SK-N-SH (cell line): ENCODE results near the gene HYAL2. TPM values are rescaled to one million over a fixed set of nuclear protein-coding genes. Genes with fewer than 3 reads are reported as not detected.
A peak's percentile ranks its signal among the peaks of the same experiment; 100 is the strongest.

Experiments
- CTCF ChIA-PET: fragments of 300-600, 350-600 bp; formaldehyde crosslinking; extraction: SDS; loops from one replicate; lab custom pipeline; 2021; lab: Yijun Ruan, JAX
- POLR2A ChIA-PET: fragments of 350-600 bp; sonication (Branson Sonifier 250); formaldehyde crosslinking; extraction: SDS; loops from one replicate; lab custom pipeline; 2020; ENCODE audit warnings: antibody characterized with exemption, inconsistent platforms; lab: Yijun Ruan, JAX
- DNase-seq: peaks from one replicate; pipeline ENCODE4 v3.0.0; 2012
- H2AFZ ChIP-seq: fragments of 200-600 bp; sonication (generic); 2 replicates; pipeline ENCODE4 v1.8.1; 2016; ENCODE audit warnings: antibody characterized with exemption, mild to moderate bottlenecking, low read depth
- H3F3A ChIP-seq: fragments of 200-600 bp; sonication (generic); replicated peaks from 2 replicates; pipeline ENCODE3; 2016; ENCODE audit warnings: antibody characterized with exemption, mild to moderate bottlenecking; ENCODE audit not compliant: insufficient read depth
- H3K27ac ChIP-seq, 2 experiments: fragments of 200-500 bp in 1 of 2; fragments of 200-600 bp in 1 of 2; sonication (Bioruptor generic) in 1 of 2; sonication (generic), shearing (Covaris generic) in 1 of 2; 2 replicates each; pipeline versions ENCODE4 v1.5.1 to v1.6.1; 2014 to 2016; ENCODE audit warnings: low read depth in 2 of 2, inconsistent platforms in 1 of 2, low read length in 1 of 2, mild to moderate bottlenecking in 1 of 2, mixed read lengths in 1 of 2
- H3K27me3 ChIP-seq: fragments of 200-600 bp; sonication (generic), shearing (Covaris generic); 2 replicates; pipeline ENCODE4 v1.6.1; 2016; ENCODE audit warnings: mixed run types; ENCODE audit not compliant: insufficient read depth
- H3K36me3 ChIP-seq, 2 experiments: fragments of 200-500 bp in 1 of 2; fragments of 200-600 bp in 1 of 2; sonication (Bioruptor generic) in 1 of 2; sonication (generic) in 1 of 2; replicated peaks in 1 of 2; 2 replicates each; pipeline versions ENCODE3 to v1.5.1; 2014 to 2016; ENCODE audit warnings: low read length in 1 of 2, mild to moderate bottlenecking in 1 of 2; ENCODE audit not compliant: insufficient read depth in 2 of 2, control insufficient read depth in 1 of 2
- H3K4me1 ChIP-seq, 2 experiments: fragments of 200-500 bp in 1 of 2; fragments of 200-600 bp in 1 of 2; sonication (Bioruptor generic) in 1 of 2; sonication (generic), shearing (Covaris generic) in 1 of 2; 2 replicates each; pipeline versions ENCODE4 v1.5.1 to v1.6.1; 2014 to 2016; ENCODE audit warnings: low read depth in 1 of 2, low read length in 1 of 2, mixed run types in 1 of 2; ENCODE audit not compliant: insufficient read depth in 2 of 2, control insufficient read depth in 1 of 2
- H3K4me2 ChIP-seq: fragments of 200-600 bp; sonication (generic), shearing (Covaris generic); 2 replicates; pipeline ENCODE4 v1.6.1; 2017; ENCODE audit warnings: mixed run types
- H3K4me3 ChIP-seq, 2 experiments: fragments of 200-500 bp in 1 of 2; fragments of 200-600 bp in 1 of 2; sonication (Bioruptor generic) in 1 of 2; sonication (generic), shearing (Covaris generic) in 1 of 2; 2 replicates each; pipeline versions ENCODE4 v1.5.1 to v1.8.1; 2014 to 2016; ENCODE audit warnings: low read depth in 2 of 2, inconsistent platforms in 1 of 2, low read length in 1 of 2, mild to moderate bottlenecking in 1 of 2, mixed read lengths in 1 of 2, moderate library complexity in 1 of 2
- H3K79me2 ChIP-seq: fragments of 200-600 bp; sonication (generic); 2 replicates; pipeline ENCODE4 v1.8.1; 2017; ENCODE audit warnings: mild to moderate bottlenecking; ENCODE audit not compliant: insufficient read depth
- H3K9ac ChIP-seq: fragments of 200-600 bp; sonication (generic); 2 replicates; pipeline ENCODE4 v1.6.1; 2017; ENCODE audit warnings: mixed run types
- H3K9me2 ChIP-seq: fragments of 200-600 bp; sonication (generic); 2 replicates; pipeline ENCODE4 v1.6.1; 2017; ENCODE audit warnings: mixed run types
- H3K9me3 ChIP-seq: fragments of 200-600 bp; sonication (generic); 2 replicates; pipeline ENCODE4 v1.6.1; 2017; ENCODE audit warnings: mixed run types, mild to moderate bottlenecking, moderate library complexity
- H4K20me1 ChIP-seq: fragments of 200-600 bp; sonication (generic); 2 replicates; pipeline ENCODE4 v1.6.1; 2017; ENCODE audit warnings: mild to moderate bottlenecking, mixed run types; ENCODE audit not compliant: insufficient read depth
- CHD2 ChIP-seq: fragments of 150-350 bp; IDR thresholded peaks from 2 replicates; pipeline ENCODE4 v1.6.1; 2018; ENCODE audit warnings: low read length; ENCODE audit not compliant: partially characterized antibody
- CTCF ChIP-seq: fragments of 200-600 bp; sonication (generic); IDR thresholded peaks from 2 replicates; pipeline ENCODE4 v1.6.1; 2017; ENCODE audit warnings: antibody characterized with exemption, mild to moderate bottlenecking, moderate library complexity
- ELF1 ChIP-seq: IDR thresholded peaks from 2 replicates; pipeline ENCODE4 v1.4.0; 2012
- EZH2phosphoT487 ChIP-seq: fragments of 200-600 bp; sonication (generic); IDR thresholded peaks from 2 replicates; pipeline ENCODE4 v1.6.1; 2017; ENCODE audit warnings: low read depth, mixed run types, mild to moderate bottlenecking, antibody characterized with exemption, moderate library complexity, borderline replicate concordance
- FOSL2 ChIP-seq: IDR thresholded peaks from 2 replicates; pipeline ENCODE4 v1.4.0; 2012; ENCODE audit warnings: low read depth, mild to moderate bottlenecking, moderate library complexity, borderline replicate concordance
- GATA2 ChIP-seq: sonication (generic); formaldehyde crosslinking; IDR thresholded peaks from 2 replicates; pipeline ENCODE4 v1.5.0; 2020; ENCODE audit warnings: mild to moderate bottlenecking, missing genetic modification reagents
- IRF3 ChIP-seq: fragments of 150-350 bp; IDR thresholded peaks from 2 replicates; pipeline ENCODE4 v1.6.1; 2016; ENCODE audit warnings: mild to moderate bottlenecking, low read depth, low read length
- MEF2A ChIP-seq: IDR thresholded peaks from 2 replicates; pipeline ENCODE4 v1.4.0; 2012; ENCODE audit warnings: low read depth, borderline replicate concordance
- MXI1 ChIP-seq: IDR thresholded peaks from 2 replicates; pipeline ENCODE4 v1.6.1; 2012; ENCODE audit warnings: mild to moderate bottlenecking, low read depth, low read length, improper control_type of control experiment
- NRF1 ChIP-seq: IDR thresholded peaks from 2 replicates; pipeline ENCODE4 v1.6.1; 2012; ENCODE audit warnings: low read depth, mild to moderate bottlenecking, low read length
- POLR2AphosphoS5 ChIP-seq: IDR thresholded peaks from 2 replicates; pipeline ENCODE4 v1.6.1; 2012; ENCODE audit warnings: low read depth, low read length
- RAD21 ChIP-seq: IDR thresholded peaks from 2 replicates; pipeline ENCODE4 v1.6.1; 2012; ENCODE audit warnings: mild to moderate bottlenecking, low read length
- REST ChIP-seq: IDR thresholded peaks from 2 replicates; pipeline ENCODE4 v1.6.1; 2012; ENCODE audit warnings: mild to moderate bottlenecking, low read depth, low read length, moderate library complexity
- RXRA ChIP-seq: IDR thresholded peaks from 2 replicates; pipeline ENCODE4 v1.4.0; 2012; ENCODE audit warnings: low read depth, mild to moderate bottlenecking, borderline replicate concordance
- SIN3A ChIP-seq: IDR thresholded peaks from 2 replicates; pipeline ENCODE4 v1.6.1; 2012; ENCODE audit warnings: low read depth, mild to moderate bottlenecking, low read length, moderate library complexity, borderline replicate concordance
- TAF1 ChIP-seq: IDR thresholded peaks from 2 replicates; pipeline ENCODE4 v1.6.1; 2012; ENCODE audit warnings: low read depth, mild to moderate bottlenecking, low read length, moderate library complexity, borderline replicate concordance
- TCF12 ChIP-seq: IDR thresholded peaks from 2 replicates; pipeline ENCODE4 v1.4.0; 2012
- TEAD4 ChIP-seq: IDR thresholded peaks from 2 replicates; pipeline ENCODE4 v1.4.0; 2012; ENCODE audit warnings: mild to moderate bottlenecking, borderline replicate concordance; ENCODE audit not compliant: insufficient read depth
- YY1 ChIP-seq: IDR thresholded peaks from 2 replicates; pipeline ENCODE4 v1.4.0; 2012; ENCODE audit warnings: low read depth, mild to moderate bottlenecking
- WGBS: methylation state at CpG from one replicate; pipeline ENCODE4 v1.1.6; 2017; ENCODE audit warnings: low lambda C conversion rate; 5-methylcytosine and 5-hydroxymethylcytosine counted together
- polyA plus RNA-seq, 3 experiments: library from polyadenylated mRNA; depleted of rRNA; stranded (reverse); fragments of >200 nt; gene quantifications; 2 replicates each; pipeline ENCODE4 v1.2.3, GENCODE V29; 2012
- TF ChIP-seq, protein P1 (sequence below): IDR thresholded peaks from 2 replicates; pipeline ENCODE4; 2012
- TF ChIP-seq, protein P2 (sequence below): IDR thresholded peaks from 2 replicates; pipeline ENCODE4 v1.4.0; 2012; ENCODE audit warnings: low read depth
- TF ChIP-seq, protein P3 (sequence below): IDR thresholded peaks from 2 replicates; pipeline ENCODE4 v1.4.0; 2012; ENCODE audit warnings: low read depth, borderline replicate concordance

HYAL2 gene
- polyA plus RNA-seq, 1 of the 3 experiments (the other 2 are of a cell fraction), result 135 TPM

DNA sequence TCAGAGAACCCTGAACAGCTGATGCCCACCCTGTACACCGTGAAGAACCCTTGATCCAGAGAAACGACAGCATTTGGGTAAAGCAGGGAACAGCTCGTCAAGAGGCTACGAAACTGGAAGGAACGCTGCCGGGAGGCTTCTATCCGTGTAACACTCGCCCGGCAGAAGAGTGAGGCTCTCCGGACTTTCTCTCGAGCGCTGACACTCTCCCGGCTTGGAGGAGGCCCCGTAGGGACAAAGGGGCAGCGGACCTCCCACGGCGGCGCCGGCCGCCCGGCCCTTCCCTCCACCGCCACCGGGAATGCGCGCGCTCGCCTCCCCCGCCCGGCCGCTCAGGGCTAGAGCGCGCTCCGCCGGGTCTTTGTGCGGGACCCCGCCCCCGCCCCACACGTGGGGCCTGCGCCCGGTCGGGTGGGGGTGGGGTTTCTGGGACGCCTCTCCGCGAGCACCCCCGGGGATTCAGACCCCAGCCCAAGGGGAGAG lies 1.7 kb downstream of the HYAL2 start:
- Histone ChIP-seq H3K27ac (peak overlapping the region; percentile 92 to 94), H4K20me1 (no peaks in the 10 kb centered on the region), H3K79me2 (peaks cover 41% of the 10 kb centered on the region), H2AFZ (peak overlapping the region; percentile 94), H3K36me3 (peaks cover 15 to 45% of the 10 kb centered on the region in 2 experiments), H3K4me3 (peak overlapping the region; percentile 92 to 94), H3K4me2 (peak overlapping the region; percentile 80), H3K4me1 (peaks cover 0 to 40% of the 10 kb centered on the region in 2 experiments; a peak in 2 of 4 replicates), H3K27me3 (no peaks in the 10 kb centered on the region), H3K9me3 (no peaks in the 10 kb centered on the region)
- CTCF ChIA-PET, result interaction anchor here (0.5 to 6.0 kb wide), 14 partner anchors 14 to 222 kb away, joined by 3 to 60 read pairs (median 4); partner anchors contain the start of genes HYAL1, HYAL3, IFRD2 and NAA80
- peak; percentile 95 for DNase-seq
- 0% methylated on average over 14 of the region's 45 CpGs for WGBS
- peak; percentile 31 for TF ChIP-seq CHD2
- TF ChIP-seq, protein P1, sequence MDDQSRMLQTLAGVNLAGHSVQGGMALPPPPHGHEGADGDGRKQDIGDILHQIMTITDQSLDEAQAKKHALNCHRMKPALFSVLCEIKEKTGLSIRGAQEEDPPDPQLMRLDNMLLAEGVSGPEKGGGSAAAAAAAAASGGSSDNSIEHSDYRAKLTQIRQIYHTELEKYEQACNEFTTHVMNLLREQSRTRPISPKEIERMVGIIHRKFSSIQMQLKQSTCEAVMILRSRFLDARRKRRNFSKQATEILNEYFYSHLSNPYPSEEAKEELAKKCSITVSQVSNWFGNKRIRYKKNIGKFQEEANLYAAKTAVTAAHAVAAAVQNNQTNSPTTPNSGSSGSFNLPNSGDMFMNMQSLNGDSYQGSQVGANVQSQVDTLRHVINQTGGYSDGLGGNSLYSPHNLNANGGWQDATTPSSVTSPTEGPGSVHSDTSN, result no peak
- no peak for TF ChIP-seq POLR2AphosphoS5
- no peak for TF ChIP-seq RAD21
- TF ChIP-seq SIN3A, result peak; percentile 61; the same call in 1 of the 2 replicates
- TF ChIP-seq CTCF, result no peak
- TF ChIP-seq TAF1, result 0 out of 2 replicates have a peak, but pooled peaks have one; percentile 22
- TF ChIP-seq RXRA, result no peak
- no peak for TF ChIP-seq GATA2 (CRISPR knock-in tag)
- no peak for TF ChIP-seq FOSL2
- TF ChIP-seq, protein P2, sequence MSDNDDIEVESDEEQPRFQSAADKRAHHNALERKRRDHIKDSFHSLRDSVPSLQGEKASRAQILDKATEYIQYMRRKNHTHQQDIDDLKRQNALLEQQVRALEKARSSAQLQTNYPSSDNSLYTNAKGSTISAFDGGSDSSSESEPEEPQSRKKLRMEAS, result peak; percentile 58
- no peak for TF ChIP-seq ELF1
- no peak for TF ChIP-seq IRF3
- TF ChIP-seq REST, result no peak
- TF ChIP-seq YY1, result no peak
- TF ChIP-seq TCF12, result no peak
- TF ChIP-seq EZH2phosphoT487, result no peak
- no peak for TF ChIP-seq NRF1
- peak; percentile 85 for TF ChIP-seq MXI1
- TF ChIP-seq, protein P3, sequence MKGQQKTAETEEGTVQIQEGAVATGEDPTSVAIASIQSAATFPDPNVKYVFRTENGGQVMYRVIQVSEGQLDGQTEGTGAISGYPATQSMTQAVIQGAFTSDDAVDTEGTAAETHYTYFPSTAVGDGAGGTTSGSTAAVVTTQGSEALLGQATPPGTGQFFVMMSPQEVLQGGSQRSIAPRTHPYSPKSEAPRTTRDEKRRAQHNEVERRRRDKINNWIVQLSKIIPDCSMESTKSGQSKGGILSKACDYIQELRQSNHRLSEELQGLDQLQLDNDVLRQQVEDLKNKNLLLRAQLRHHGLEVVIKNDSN, result peak; percentile 64; the same call in 1 of the 2 replicates
- TF ChIP-seq TEAD4, result no peak
- no peak for TF ChIP-seq MEF2A
- TF ChIP-seq, all 33 proteins: peak for 6
- Histone ChIP-seq H3F3A (peaks cover 10% of the 10 kb centered on the region), H3K9me2 (no peaks in the 10 kb centered on the region), H3K9ac (peak overlapping the region; percentile 93)
- POLR2A ChIA-PET, result interaction anchor here (0.6 to 1.8 kb wide), 6 partner anchors 14 to 29 kb away, joined by 3 to 5 read pairs (median 3); partner anchors contain the start of genes HYAL3, IFRD2 and NAA80
